Inflammatory macrophage (primary cell): ENCODE data around the gene DDX47.
"Not testable (repeated sequence)": the region's sequence is repeated elsewhere in the genome, so short reads cannot be mapped to it uniquely, and the experiment has no call there.

Experiments
- DNase-seq, 2 donors: peaks; one replicate each; pipeline ENCODE4 v3.0.0-alpha.2; 2020 to 2022

The DDX47 gene

GRCh38 chr12:12823300-12823699 lies 10.2 kb downstream of the DDX47 start:
- DNase-seq, result no peak

- no peak for DNase-seq
Measured at GRCh38 chr12:12823811-12824210, 10.7 kb downstream of the DDX47 start.

GRCh38 chr12:12835378-12836146 lies 22.4 kb downstream of the DDX47 start:
- DNase-seq, result no peak

GRCh38 chr12:12836571-12836970 lies 23.4 kb downstream of the DDX47 start:
- no peak for DNase-seq

GRCh38 chr12:12837025-12837812 lies 24.1 kb downstream of the DDX47 start:
- peak; percentile 8 to 18 for DNase-seq

GRCh38 chr12:12837813-12838153 lies 24.6 kb downstream of the DDX47 start:
- no peak for DNase-seq

GRCh38 chr12:12839003-12839395 lies 25.9 kb downstream of the DDX47 start:
- DNase-seq, result no peak

- not testable (repeated sequence) for DNase-seq
Measured at GRCh38 chr12:12839439-12839838, 26.3 kb downstream of the DDX47 start.

GRCh38 chr12:12839873-12840579 lies 26.9 kb downstream of the DDX47 start:
- DNase-seq, result no peak

GRCh38 chr12:12840580-12840899 lies 27.4 kb downstream of the DDX47 start:
- no peak for DNase-seq

- not testable (repeated sequence) for DNase-seq
Measured at GRCh38 chr12:12841428-12841827, 28.3 kb downstream of the DDX47 start.

GRCh38 chr12:12845794-12846243 lies 32.7 kb downstream of the DDX47 start:
- DNase-seq, result no peak

- not testable (repeated sequence) for DNase-seq
Measured at GRCh38 chr12:12846780-12847179, 33.6 kb downstream of the DDX47 start.

GRCh38 chr12:12853435-12853834 lies 40.3 kb downstream of the DDX47 start:
- no peak for DNase-seq

GRCh38 chr12:12859690-12860089 lies 46.5 kb downstream of the DDX47 start:
- DNase-seq, result no peak

- DNase-seq, result no peak
Measured at GRCh38 chr12:12864243-12864642, 51.1 kb downstream of the DDX47 start.

GRCh38 chr12:12868477-12869235 lies 55.5 kb downstream of the DDX47 start:
- no peak for DNase-seq

- DNase-seq, result no peak
Measured at GRCh38 chr12:12870465-12870864, 57.3 kb downstream of the DDX47 start.

GRCh38 chr12:12871587-12872138 lies 58.5 kb downstream of the DDX47 start:
- no peak for DNase-seq

- DNase-seq, result no peak
Measured at GRCh38 chr12:12872139-12872933, 59.2 kb downstream of the DDX47 start.

GRCh38 chr12:12872934-12873275 lies 59.8 kb downstream of the DDX47 start:
- no peak for DNase-seq

- peak in 1 of 2 donors; percentile 16 for DNase-seq
Measured at GRCh38 chr12:12874029-12874428, 60.9 kb downstream of the DDX47 start.
